ENCODE results near the gene MAPKAPK5.
"Not testable (repeated sequence)": the region's sequence is repeated elsewhere in the genome, so short reads cannot be mapped to it uniquely, and the experiment has no call there.

Gene MAPKAPK5

DNA sequence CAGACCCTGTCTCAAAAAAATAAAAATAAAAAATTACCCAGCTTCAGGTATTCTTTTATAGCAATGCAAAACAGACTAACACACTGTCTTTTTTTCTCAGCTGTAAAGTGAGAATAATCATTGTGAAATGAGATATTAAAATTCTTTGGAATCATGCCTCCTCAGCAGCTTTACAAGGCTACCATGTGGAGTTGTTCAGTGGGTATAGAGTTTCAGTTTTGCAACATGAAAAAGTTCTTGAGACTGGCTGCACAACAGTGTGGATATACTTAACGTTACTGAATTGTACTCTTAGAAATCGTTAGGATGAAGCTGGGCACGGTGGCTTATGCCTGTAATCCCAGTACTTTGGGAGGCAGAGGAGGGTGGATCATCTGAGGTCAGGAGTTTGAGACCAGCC is 15.7 kb upstream of the MAPKAPK5 start:
- in situ Hi-C loops (cut with MboI; ENCODE audit: low sequenced_read_pairs): loop anchor here (10.0 kb wide), 1 partner anchor 558 kb away; the partner anchor contains the start of gene HECTD4

- in situ Hi-C loops (cut with MboI; ENCODE audit: low sequenced_read_pairs): loop anchor here (10.0 kb wide), 1 partner anchor 558 kb away; the partner anchor contains the start of gene HECTD4
These were observed 15.0 kb upstream of the MAPKAPK5 start for GRCh38 chr12:111826992-111827391.

- in situ Hi-C loops (cut with MboI; ENCODE audit: low sequenced_read_pairs): loop anchor here (10.0 kb wide), 1 partner anchor 557 kb away; the partner anchor contains the start of gene HECTD4
These were observed 14.1 kb upstream of the MAPKAPK5 start for GRCh38 chr12:111827907-111828306.

DNA sequence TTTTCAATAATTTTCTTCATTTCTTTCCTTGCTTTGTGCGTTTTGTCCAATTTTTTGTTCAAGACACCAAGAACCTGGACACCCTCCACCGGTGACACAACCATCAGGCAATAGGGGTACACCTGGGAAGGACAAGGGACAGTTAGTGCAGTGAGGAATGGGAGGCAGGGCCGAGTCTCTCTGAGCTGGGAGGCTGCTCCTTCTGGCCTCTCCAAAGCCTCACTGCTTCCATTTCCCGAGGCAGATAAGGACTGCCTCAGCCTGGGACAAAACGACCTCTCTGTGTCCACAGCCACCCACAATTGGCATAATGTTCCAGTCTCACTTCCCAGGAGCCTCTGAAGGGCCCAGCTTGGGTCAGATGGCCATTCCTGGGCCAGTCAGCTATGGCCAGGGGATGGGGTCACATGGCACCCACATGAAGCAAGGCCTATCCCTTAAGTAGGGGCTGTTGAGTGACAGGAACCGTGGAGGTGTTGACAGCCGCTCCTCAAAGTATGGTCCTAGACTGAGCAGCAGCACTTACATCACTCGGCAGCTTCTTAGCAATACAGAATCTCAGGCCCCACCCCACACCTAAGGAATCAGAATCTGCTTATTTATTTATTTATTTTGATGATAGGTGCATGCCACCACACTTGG is 13.6 kb upstream of the MAPKAPK5 start:
- in situ Hi-C loops (cut with MboI; ENCODE audit: low sequenced_read_pairs): loop anchor here (10.0 kb wide), 1 partner anchor 556 kb away; the partner anchor contains the start of gene HECTD4

GRCh38 chr12:111829635-111830034 is 12.4 kb upstream of the MAPKAPK5 start:
- in situ Hi-C loops (cut with MboI; ENCODE audit: low sequenced_read_pairs): loop anchor here (10.0 kb wide), 1 partner anchor 555 kb away; the partner anchor contains the start of gene HECTD4

GRCh38 chr12:111834740-111835386 is 7.2 kb upstream of the MAPKAPK5 start:
- in situ Hi-C loops (cut with MboI; ENCODE audit: low sequenced_read_pairs): not testable (repeated sequence)

DNA sequence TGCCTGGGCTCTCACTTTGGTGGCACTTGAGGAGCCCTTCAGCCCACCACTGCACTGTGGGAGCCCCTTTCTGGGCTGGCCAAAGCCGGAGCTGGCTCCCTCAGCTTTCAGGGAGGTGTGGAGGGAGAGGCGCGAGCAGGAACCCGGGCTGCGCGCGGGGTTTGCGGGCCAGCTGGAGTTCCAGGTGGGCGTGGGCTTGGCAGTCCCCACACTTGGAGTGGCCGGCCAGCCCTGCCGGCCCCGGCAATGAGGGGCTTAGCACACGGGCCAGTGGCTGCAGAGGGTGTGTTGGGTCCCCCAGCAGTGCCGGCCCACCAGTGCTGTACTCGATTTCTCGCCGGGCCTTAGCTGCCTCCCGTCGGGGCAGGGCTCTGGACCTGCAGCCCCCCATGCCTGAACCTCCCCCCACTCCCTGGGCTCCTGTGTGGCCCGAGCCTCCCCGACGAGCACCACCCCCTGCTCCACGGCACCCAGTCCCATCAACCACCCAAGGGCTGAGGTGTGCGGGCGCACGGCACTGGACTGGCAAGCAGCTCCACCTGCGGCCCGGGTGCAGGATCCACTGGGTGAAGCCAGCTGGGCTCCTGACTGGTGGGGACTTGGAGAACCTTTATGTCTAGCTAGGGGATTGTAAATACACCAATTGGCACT is 6.4 kb upstream of the MAPKAPK5 start:
- in situ Hi-C loops (cut with MboI; ENCODE audit: low sequenced_read_pairs): not testable (repeated sequence)

- in situ Hi-C loops (cut with MboI; ENCODE audit: low sequenced_read_pairs): no loop called here
These were observed 3.7 kb upstream of the MAPKAPK5 start for GRCh38 chr12:111838353-111838752.

- in situ Hi-C loops (cut with MboI; ENCODE audit: low sequenced_read_pairs): no loop called here
These were observed 1.2 kb upstream of the MAPKAPK5 start for GRCh38 chr12:111840807-111841206.

GRCh38 chr12:111841236-111841749 is 735 bp upstream of the MAPKAPK5 start:
- in situ Hi-C loops (cut with MboI; ENCODE audit: low sequenced_read_pairs): no loop called here

- in situ Hi-C loops (cut with MboI; ENCODE audit: low sequenced_read_pairs): no loop called here
These were observed 748 bp downstream of the MAPKAPK5 start for GRCh38 chr12:111842556-111843396.

DNA sequence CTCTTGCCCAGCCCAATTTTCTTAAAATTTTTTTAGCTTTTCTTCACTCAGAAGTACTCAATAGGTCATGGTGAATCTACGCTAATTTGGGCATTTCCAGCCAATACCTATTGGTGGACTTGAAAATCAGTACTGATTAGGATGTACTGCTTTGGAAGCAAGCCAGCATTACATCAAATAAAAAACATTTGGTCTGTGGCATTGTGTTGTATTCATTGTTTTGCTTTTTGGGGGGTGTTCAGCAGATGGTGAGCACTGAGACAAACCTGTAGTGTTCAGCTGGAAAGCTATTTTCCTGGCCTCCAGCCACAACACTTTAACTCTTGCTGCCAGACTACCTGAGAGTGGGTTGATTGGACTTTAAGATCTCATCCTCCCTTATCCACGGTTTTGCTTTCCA is 4.0 kb downstream of the MAPKAPK5 start:
- in situ Hi-C loops (cut with MboI; ENCODE audit: low sequenced_read_pairs): no loop called here

DNA sequence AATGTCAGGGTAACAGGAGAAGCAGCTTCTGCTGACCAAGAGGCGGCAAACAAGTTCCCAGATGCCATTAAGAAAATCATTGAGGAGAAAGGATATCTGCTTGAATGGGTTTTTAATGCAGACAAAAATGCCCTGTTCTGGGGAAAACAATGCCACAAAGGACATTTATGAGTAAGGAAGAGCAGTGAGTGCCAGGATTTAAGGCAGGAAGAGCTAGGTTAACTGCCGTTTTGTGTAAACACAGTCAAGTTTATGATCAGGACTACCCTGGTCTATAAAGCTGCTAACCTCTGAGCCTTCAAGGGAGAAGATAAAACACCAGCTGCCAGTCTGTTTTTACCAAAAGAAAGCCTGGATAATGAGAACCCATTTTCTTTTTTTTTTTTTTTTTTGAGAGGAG is 8.5 kb downstream of the MAPKAPK5 start:
- in situ Hi-C loops (cut with MboI; ENCODE audit: low sequenced_read_pairs): no loop called here

DNA sequence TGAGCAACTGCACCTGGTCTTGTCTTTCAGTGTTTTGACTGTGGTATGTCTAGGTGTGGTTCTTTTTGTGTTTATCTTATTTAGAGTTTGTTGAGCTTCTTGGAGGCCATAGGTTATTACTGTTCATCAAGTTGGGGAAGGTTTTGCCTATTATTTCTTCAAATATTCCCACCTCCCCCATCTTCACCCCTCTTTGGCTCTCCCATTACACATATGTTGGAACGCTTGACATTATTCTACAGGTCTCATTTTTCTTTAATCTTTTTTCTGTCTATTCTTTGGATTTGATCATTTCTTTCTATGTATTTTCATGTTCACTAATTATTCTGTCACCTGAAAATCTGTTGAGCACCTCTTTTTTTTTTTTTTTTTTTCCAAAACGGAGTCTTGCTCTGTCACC is 16.2 kb downstream of the MAPKAPK5 start:
- in situ Hi-C loops (cut with MboI; ENCODE audit: low sequenced_read_pairs): no loop called here

DNA sequence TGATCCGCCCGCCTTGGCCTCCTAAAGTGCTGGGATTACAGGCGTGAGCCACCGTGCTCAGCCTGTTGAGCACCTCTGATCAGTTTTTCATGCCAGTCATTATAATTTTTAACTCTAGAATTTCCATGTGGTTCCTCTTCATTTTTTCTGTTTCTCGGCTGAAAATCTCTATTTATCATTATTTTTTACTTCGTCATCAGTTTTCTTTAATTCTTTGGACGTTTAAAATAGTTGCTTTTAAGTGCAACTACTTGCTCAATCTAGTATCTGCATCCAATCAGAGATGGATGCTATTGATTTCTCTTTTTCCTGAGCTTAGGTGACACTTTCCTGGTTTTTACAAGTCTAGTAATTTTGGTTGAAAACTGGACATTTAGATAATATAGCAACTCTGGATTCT is 16.8 kb downstream of the MAPKAPK5 start:
- in situ Hi-C loops (cut with MboI; ENCODE audit: low sequenced_read_pairs): no loop called here

- in situ Hi-C loops (cut with MboI; ENCODE audit: low sequenced_read_pairs): no loop called here
These were observed 22.9 kb downstream of the MAPKAPK5 start for GRCh38 chr12:111864913-111865312.

GRCh38 chr12:111867531-111867930 is 25.5 kb downstream of the MAPKAPK5 start:
- in situ Hi-C loops (cut with MboI; ENCODE audit: low sequenced_read_pairs): no loop called here

- in situ Hi-C loops (cut with MboI; ENCODE audit: low sequenced_read_pairs): no loop called here
These were observed 26.9 kb downstream of the MAPKAPK5 start for GRCh38 chr12:111868676-111869588.

GRCh38 chr12:111869671-111870070 is 27.6 kb downstream of the MAPKAPK5 start:
- in situ Hi-C loops (cut with MboI; ENCODE audit: low sequenced_read_pairs): no loop called here

DNA sequence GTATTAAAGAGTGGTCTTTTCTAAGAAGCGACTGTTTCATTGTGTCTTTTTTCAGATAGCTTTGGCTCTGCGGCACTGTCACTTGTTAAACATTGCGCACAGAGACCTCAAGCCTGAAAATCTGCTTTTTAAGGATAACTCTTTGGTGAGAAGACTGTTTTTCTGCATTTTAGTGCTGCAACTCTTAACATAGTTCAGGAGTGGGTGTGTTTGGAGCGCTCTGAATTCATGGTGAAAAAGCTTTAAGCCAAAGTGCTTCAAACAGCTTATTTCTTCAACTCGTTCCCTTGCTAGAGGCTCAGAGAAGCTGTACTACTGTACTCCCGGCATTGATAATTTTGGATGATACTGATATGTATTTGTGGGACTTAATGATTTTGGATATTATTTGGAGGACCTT is 28.2 kb downstream of the MAPKAPK5 start:
- in situ Hi-C loops (cut with MboI; ENCODE audit: low sequenced_read_pairs): no loop called here

Data from HL-60/S4 treated with retinoic acid at 250 ng/mL for 4 days and 3 days (cell line).